Measurements from ENCODE around the gene PSMF1. TPM values are rescaled to one million over a fixed set of nuclear protein-coding genes. Genes with fewer than 3 reads are reported as not detected.

The PSMF1 gene
- total RNA-seq, 1 donor from 2014 or later = 34.0 TPM

- H3K9me3 Mint-ChIP-seq = peaks cover 6% of the 10 kb centered on the region
- H3K4me3 Mint-ChIP-seq = no peak overlapping the region
- no peaks in the 10 kb centered on the region for H3K27me3 Mint-ChIP-seq (ENCODE audit: insufficient read depth, low read depth)
- TF ChIP-seq, protein P1, sequence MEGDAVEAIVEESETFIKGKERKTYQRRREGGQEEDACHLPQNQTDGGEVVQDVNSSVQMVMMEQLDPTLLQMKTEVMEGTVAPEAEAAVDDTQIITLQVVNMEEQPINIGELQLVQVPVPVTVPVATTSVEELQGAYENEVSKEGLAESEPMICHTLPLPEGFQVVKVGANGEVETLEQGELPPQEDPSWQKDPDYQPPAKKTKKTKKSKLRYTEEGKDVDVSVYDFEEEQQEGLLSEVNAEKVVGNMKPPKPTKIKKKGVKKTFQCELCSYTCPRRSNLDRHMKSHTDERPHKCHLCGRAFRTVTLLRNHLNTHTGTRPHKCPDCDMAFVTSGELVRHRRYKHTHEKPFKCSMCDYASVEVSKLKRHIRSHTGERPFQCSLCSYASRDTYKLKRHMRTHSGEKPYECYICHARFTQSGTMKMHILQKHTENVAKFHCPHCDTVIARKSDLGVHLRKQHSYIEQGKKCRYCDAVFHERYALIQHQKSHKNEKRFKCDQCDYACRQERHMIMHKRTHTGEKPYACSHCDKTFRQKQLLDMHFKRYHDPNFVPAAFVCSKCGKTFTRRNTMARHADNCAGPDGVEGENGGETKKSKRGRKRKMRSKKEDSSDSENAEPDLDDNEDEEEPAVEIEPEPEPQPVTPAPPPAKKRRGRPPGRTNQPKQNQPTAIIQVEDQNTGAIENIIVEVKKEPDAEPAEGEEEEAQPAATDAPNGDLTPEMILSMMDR (IDR thresholded peaks at IDR 0.05) = no peak
- TF ChIP-seq EZH2 (IDR thresholded peaks at IDR 0.05) = no peak
- H3K4me1 ChIP-seq = no peaks in the 10 kb centered on the region
- no peaks in the 10 kb centered on the region for H4K20me1 ChIP-seq (ENCODE audit: low read depth)
- H3K79me2 ChIP-seq (ENCODE audit: low read depth) = no peaks in the 10 kb centered on the region
- H2AFZ ChIP-seq (replicated peaks) = no peak overlapping the region
- DNase-seq (ENCODE audit: low spot score) = no peak
- H3F3A ChIP-seq (ENCODE audit: low read depth) = no peaks in the 10 kb centered on the region
- H3K36me3 Mint-ChIP-seq = no peaks in the 10 kb centered on the region
- no peak overlapping the region for H3K9ac ChIP-seq
- H3K27me3 ChIP-seq = no peaks in the 10 kb centered on the region
- H3K36me3 ChIP-seq = no peaks in the 10 kb centered on the region
- H3K4me1 Mint-ChIP-seq = no peaks in the 10 kb centered on the region
- no peak overlapping the region for H3K27ac ChIP-seq
- H3K27ac Mint-ChIP-seq = no peak overlapping the region
- no peak overlapping the region for H3K4me3 ChIP-seq
- no peak overlapping the region for H3K4me2 ChIP-seq
- peaks cover 5% of the 10 kb centered on the region for H3K9me3 ChIP-seq (ENCODE audit: low read depth)
Observed at GRCh38 chr20:1105599-1106194, 12.7 kb upstream of the PSMF1 start.

DNA sequence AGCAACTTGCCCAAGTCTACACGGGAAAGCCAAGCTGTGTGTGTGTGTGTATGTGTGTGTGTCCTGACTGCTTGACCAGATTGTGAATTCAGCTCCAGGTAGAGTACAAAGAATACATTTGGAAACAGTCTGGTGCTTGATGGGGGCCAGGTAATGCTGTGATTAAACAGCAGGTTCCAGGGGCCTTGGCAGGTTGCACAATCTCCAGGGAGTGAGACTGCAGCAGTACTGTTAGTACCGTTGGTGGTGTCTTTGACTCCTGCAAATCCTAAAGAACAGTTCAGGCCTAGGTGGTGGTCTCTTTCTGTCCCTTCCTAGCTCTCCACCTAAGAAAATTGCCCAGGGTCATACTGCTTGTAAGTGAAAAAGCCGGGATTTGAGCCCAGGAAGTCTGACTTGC, 11.2 kb upstream of the PSMF1 start:
- Histone ChIP-seq H3K4me2 (no peak overlapping the region), H4K20me1 (ENCODE audit: low read depth) (no peaks in the 10 kb centered on the region), H3K9ac (no peak overlapping the region), H3K79me2 (ENCODE audit: low read depth) (no peaks in the 10 kb centered on the region), H3K27me3 (no peaks in the 10 kb centered on the region), H2AFZ (replicated peaks) (no peak overlapping the region), H3K36me3 (no peaks in the 10 kb centered on the region), H3K9me3 (ENCODE audit: low read depth) (no peaks in the 10 kb centered on the region), H3F3A (ENCODE audit: low read depth) (no peaks in the 10 kb centered on the region), H3K4me1 (no peaks in the 10 kb centered on the region), H3K4me3 (no peak overlapping the region), H3K27ac (no peak overlapping the region)
- no peak overlapping the region for H3K27ac Mint-ChIP-seq
- no peak for DNase-seq (ENCODE audit: low spot score)
- peaks cover 3% of the 10 kb centered on the region for H3K9me3 Mint-ChIP-seq
- no peak for TF ChIP-seq EZH2phosphoT487 (IDR thresholded peaks at IDR 0.05)
- no peak for TF ChIP-seq EZH2 (IDR thresholded peaks at IDR 0.05)
- TF ChIP-seq, protein P1 (IDR thresholded peaks at IDR 0.05) = no peak
- no peaks in the 10 kb centered on the region for H3K27me3 Mint-ChIP-seq (ENCODE audit: insufficient read depth, low read depth)
- H3K36me3 Mint-ChIP-seq = no peaks in the 10 kb centered on the region
- no peak overlapping the region for H3K4me3 Mint-ChIP-seq
- H3K4me1 Mint-ChIP-seq = no peaks in the 10 kb centered on the region

DNA sequence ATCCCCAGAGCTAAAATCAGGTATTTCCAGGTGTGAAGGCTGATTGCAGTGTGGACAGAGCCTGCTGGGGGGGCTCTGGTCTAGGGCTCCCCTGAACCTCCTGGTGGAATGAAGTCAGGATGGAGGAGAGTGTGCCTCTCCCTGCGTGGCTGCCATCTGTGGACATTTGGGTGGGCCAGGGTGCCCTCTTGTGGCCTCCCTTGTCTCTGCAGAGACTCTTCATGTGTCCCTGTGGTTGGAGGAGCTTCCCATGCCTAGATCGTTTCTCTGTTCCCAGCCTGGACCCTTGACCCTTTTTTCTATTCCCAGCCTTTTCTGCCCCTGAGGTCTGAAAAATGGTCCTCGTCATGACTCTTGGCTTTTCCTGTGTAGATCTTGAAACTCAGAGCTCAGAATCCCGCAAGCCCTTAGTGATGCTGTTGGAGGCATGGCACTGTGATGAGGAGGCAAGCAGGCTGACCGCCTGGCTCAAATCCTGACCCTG, 9.9 kb upstream of the PSMF1 start:
- no peak overlapping the region for H3K9ac ChIP-seq
- H3K4me3 Mint-ChIP-seq = no peak overlapping the region
- no peaks in the 10 kb centered on the region for H3K9me3 ChIP-seq (ENCODE audit: low read depth)
- H3K36me3 Mint-ChIP-seq = no peaks in the 10 kb centered on the region
- H4K20me1 ChIP-seq (ENCODE audit: low read depth) = no peaks in the 10 kb centered on the region
- no peaks in the 10 kb centered on the region for H3K36me3 ChIP-seq
- no peak overlapping the region for H3K4me2 ChIP-seq
- no peaks in the 10 kb centered on the region for H3K79me2 ChIP-seq (ENCODE audit: low read depth)
- H2AFZ ChIP-seq (replicated peaks) = peak overlapping the region; percentile 38
- H3K27me3 Mint-ChIP-seq (ENCODE audit: insufficient read depth, low read depth) = no peaks in the 10 kb centered on the region
- no peaks in the 10 kb centered on the region for H3K9me3 Mint-ChIP-seq
- H3K27me3 ChIP-seq = no peaks in the 10 kb centered on the region
- H3K4me1 ChIP-seq = no peaks in the 10 kb centered on the region
- H3K4me3 ChIP-seq = no peak overlapping the region
- TF ChIP-seq EZH2phosphoT487 (IDR thresholded peaks at IDR 0.05) = no peak
- TF ChIP-seq, protein P1 (IDR thresholded peaks at IDR 0.05) = peak; percentile 85
- no peak for TF ChIP-seq EZH2 (IDR thresholded peaks at IDR 0.05)
- H3K27ac Mint-ChIP-seq = no peak overlapping the region
- H3K4me1 Mint-ChIP-seq = no peaks in the 10 kb centered on the region
- no peaks in the 10 kb centered on the region for H3F3A ChIP-seq (ENCODE audit: low read depth)
- H3K27ac ChIP-seq = no peak overlapping the region
- peak; percentile 73 for DNase-seq (ENCODE audit: low spot score)
